ENCODE measurements around the gene CCDC201. TPM values are rescaled to one million over a fixed set of nuclear protein-coding genes. Genes with fewer than 3 reads are reported as not detected.

Gene CCDC201
- total RNA-seq, 1 donor, result not detected

DNA sequence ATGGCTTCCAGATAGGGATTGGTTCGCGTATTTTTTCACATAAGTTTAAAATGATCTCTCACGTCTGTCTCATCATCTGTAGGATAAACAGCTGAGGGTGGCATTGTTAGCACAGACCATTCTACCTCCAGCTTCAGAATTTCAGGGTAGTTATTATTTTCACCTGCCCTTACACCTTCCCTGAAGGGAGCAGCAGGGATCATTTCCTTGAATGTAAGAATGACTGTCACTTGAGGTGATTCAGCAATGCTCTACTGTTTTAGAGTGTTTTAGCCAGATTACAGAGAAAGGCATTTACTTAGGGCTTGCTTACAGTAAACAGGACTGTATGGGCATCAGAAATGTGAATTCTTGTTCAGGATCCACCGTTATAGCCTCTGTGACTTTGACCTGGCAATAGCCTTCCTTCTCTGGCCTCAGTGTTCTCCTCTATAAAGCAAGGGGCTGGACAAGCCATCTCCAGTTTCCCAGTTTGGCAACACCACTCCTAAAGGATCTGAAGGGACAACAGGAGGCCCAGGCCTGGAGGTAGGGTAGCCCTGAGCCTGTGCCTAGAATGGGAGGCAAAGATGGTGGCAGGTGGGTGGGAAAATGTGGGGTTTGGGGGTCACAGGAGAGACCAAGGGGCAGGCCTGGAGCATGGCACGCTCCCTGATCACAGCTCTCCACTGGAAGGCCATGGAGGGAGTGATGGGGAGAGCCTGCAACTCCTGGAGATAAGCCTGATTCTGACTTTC, 14.2 kb upstream of the CCDC201 start:
- no peak overlapping the region for H3K4me2 ChIP-seq (ENCODE audit: insufficient read depth, low read length)

DNA sequence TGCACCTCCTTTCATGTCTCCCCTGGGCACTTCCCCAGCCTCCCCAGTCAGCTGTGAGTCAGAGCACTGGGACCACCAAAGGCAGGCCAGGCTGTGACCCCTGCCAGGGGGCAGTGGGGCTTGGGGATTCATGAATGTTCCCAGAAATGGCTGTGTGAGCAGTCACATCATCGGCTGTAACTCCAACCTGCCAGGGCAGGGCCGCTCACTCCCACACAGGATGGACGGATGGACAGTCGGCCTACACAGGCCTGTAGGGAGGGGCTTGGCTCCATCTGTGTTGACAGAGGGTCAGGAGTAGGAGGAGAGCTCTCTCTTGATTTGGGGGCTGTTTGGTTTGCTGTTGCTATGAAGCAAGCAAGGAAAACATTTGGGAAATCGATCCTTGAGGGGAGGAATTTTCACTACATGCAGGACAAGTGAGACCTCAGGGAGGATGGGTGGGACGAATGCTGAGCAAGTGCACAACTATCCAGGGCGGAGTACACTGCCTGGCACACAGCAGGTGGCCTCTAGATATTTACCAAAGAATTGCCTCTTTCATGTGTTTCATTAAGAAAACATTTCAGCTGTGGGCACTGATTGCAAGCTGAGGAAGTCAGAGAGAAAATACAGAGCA, 12.5 kb upstream of the CCDC201 start:
- H3K27me3 ChIP-seq (ENCODE audit: insufficient read depth, low read length), result peaks cover 2% of the 10 kb centered on the region
- no peaks in the 10 kb centered on the region for H4K20me1 ChIP-seq (ENCODE audit: insufficient read depth, low read length)
- TF ChIP-seq, protein P1, sequence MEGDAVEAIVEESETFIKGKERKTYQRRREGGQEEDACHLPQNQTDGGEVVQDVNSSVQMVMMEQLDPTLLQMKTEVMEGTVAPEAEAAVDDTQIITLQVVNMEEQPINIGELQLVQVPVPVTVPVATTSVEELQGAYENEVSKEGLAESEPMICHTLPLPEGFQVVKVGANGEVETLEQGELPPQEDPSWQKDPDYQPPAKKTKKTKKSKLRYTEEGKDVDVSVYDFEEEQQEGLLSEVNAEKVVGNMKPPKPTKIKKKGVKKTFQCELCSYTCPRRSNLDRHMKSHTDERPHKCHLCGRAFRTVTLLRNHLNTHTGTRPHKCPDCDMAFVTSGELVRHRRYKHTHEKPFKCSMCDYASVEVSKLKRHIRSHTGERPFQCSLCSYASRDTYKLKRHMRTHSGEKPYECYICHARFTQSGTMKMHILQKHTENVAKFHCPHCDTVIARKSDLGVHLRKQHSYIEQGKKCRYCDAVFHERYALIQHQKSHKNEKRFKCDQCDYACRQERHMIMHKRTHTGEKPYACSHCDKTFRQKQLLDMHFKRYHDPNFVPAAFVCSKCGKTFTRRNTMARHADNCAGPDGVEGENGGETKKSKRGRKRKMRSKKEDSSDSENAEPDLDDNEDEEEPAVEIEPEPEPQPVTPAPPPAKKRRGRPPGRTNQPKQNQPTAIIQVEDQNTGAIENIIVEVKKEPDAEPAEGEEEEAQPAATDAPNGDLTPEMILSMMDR (IDR thresholded peaks at IDR 0.05; ENCODE audit: extremely low read depth, low read depth, low read length), result no peak
- H3K4me1 ChIP-seq (ENCODE audit: insufficient read depth, low read length), result peaks cover 43% of the 10 kb centered on the region
- H3K36me3 ChIP-seq (ENCODE audit: insufficient read depth, low read length), result no peaks in the 10 kb centered on the region
- no peak overlapping the region for H3K4me2 ChIP-seq (ENCODE audit: insufficient read depth, low read length)
- DNase-seq (ENCODE audit: insufficient read length, low spot score, missing footprints), result peak; percentile 93
- no peaks in the 10 kb centered on the region for H3K9me3 ChIP-seq (ENCODE audit: low read depth, low read length)
- H3K79me2 ChIP-seq (ENCODE audit: insufficient read depth, low read length), result no peaks in the 10 kb centered on the region
- no peak overlapping the region for H3K4me3 ChIP-seq (ENCODE audit: insufficient read depth, low read length)
- H2AFZ ChIP-seq (ENCODE audit: low read length), result peak overlapping the region; percentile 10
- H3K27ac ChIP-seq (ENCODE audit: low read depth, low read length), result peak overlapping the region; percentile 69

More for the DNA sequence above, 14.2 kb upstream of the CCDC201 start:
- no peaks in the 10 kb centered on the region for H3K79me2 ChIP-seq (ENCODE audit: insufficient read depth, low read length)
- H3K27ac ChIP-seq (ENCODE audit: low read depth, low read length), result no peak overlapping the region
- peak; percentile 75 for DNase-seq (ENCODE audit: insufficient read length, low spot score, missing footprints)
- TF ChIP-seq, protein P1 (IDR thresholded peaks at IDR 0.05; ENCODE audit: extremely low read depth, low read depth, low read length), result no peak
- no peaks in the 10 kb centered on the region for H3K36me3 ChIP-seq (ENCODE audit: insufficient read depth, low read length)
- peaks cover 2% of the 10 kb centered on the region for H3K27me3 ChIP-seq (ENCODE audit: insufficient read depth, low read length)
- peaks cover 35% of the 10 kb centered on the region for H3K4me1 ChIP-seq (ENCODE audit: insufficient read depth, low read length)
- no peaks in the 10 kb centered on the region for H3K9me3 ChIP-seq (ENCODE audit: low read depth, low read length)
- no peak overlapping the region for H3K4me3 ChIP-seq (ENCODE audit: insufficient read depth, low read length)
- H4K20me1 ChIP-seq (ENCODE audit: insufficient read depth, low read length), result no peaks in the 10 kb centered on the region
- H2AFZ ChIP-seq (ENCODE audit: low read length), result no peak overlapping the region

DNA sequence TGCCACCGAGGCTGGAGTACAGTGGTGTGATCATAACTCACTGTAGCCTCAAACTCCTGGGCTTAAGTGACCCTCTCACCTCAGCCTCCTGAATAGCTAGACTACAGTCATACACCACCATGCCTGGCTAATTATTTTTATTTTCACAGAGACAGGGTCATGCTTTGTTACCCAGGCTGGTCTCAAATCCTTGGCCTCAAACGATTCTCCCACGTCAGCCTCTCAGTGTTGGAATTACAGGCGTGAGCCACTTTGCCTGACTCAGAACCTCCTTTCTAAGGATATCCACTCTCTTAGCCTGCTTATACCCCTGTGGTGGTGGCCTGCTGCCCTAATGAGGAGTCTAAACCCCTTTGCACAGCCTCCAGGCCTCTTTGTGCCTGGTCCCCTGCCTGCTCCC, 11.3 kb upstream of the CCDC201 start:
- TF ChIP-seq, protein P1 (IDR thresholded peaks at IDR 0.05; ENCODE audit: extremely low read depth, low read depth, low read length), result no peak
- no peaks in the 10 kb centered on the region for H4K20me1 ChIP-seq (ENCODE audit: insufficient read depth, low read length)
- H2AFZ ChIP-seq (ENCODE audit: low read length), result no peak overlapping the region
- no peak overlapping the region for H3K4me3 ChIP-seq (ENCODE audit: insufficient read depth, low read length)
- H3K27ac ChIP-seq (ENCODE audit: low read depth, low read length), result peak overlapping the region; percentile 69
- H3K4me2 ChIP-seq (ENCODE audit: insufficient read depth, low read length), result no peak overlapping the region
- no peak for DNase-seq (ENCODE audit: insufficient read length, low spot score, missing footprints)
- H3K36me3 ChIP-seq (ENCODE audit: insufficient read depth, low read length), result no peaks in the 10 kb centered on the region
- H3K9me3 ChIP-seq (ENCODE audit: low read depth, low read length), result no peaks in the 10 kb centered on the region
- peaks cover 41% of the 10 kb centered on the region for H3K4me1 ChIP-seq (ENCODE audit: insufficient read depth, low read length)
- no peaks in the 10 kb centered on the region for H3K79me2 ChIP-seq (ENCODE audit: insufficient read depth, low read length)
- H3K27me3 ChIP-seq (ENCODE audit: insufficient read depth, low read length), result no peaks in the 10 kb centered on the region

DNA sequence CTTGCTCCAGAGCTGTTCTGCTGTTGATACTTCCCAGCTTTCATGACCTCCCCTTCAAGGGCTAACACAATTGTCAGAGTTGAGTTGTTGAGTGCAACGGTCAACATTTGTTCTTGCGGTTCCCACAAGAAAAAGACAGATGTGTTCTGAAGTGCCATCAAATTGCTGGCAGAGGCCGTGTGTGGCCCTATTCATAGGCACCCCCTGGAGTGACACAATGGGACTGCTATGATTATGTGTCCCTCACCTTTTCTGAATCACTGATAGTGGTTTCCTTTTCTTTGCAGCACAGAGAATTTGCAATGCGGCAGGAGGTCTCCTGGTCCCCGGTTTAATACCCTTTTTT, 9.6 kb upstream of the CCDC201 start:
- no peaks in the 10 kb centered on the region for H3K36me3 ChIP-seq (ENCODE audit: insufficient read depth, low read length)

More for the DNA sequence above, 9.6 kb upstream of the CCDC201 start:
- no peaks in the 10 kb centered on the region for H4K20me1 ChIP-seq (ENCODE audit: insufficient read depth, low read length)
- H3K4me2 ChIP-seq (ENCODE audit: insufficient read depth, low read length), result peak overlapping the region; percentile 3
- no peak for DNase-seq (ENCODE audit: insufficient read length, low spot score, missing footprints)
- TF ChIP-seq, protein P1 (IDR thresholded peaks at IDR 0.05; ENCODE audit: extremely low read depth, low read depth, low read length), result no peak
- peaks cover 34% of the 10 kb centered on the region for H3K4me1 ChIP-seq (ENCODE audit: insufficient read depth, low read length)
- H3K4me3 ChIP-seq (ENCODE audit: insufficient read depth, low read length), result no peak overlapping the region
- H3K9me3 ChIP-seq (ENCODE audit: low read depth, low read length), result peaks cover 4% of the 10 kb centered on the region
- peak overlapping the region; percentile 72 for H3K27ac ChIP-seq (ENCODE audit: low read depth, low read length)
- H2AFZ ChIP-seq (ENCODE audit: low read length), result no peak overlapping the region
- no peaks in the 10 kb centered on the region for H3K79me2 ChIP-seq (ENCODE audit: insufficient read depth, low read length)
- no peaks in the 10 kb centered on the region for H3K27me3 ChIP-seq (ENCODE audit: insufficient read depth, low read length)
